ENCODE results near the gene EXT2.

Gene EXT2

GRCh38 chr11:44267006-44267749 is 171.7 kb downstream of the EXT2 start:
- DNase-seq (ENCODE audit: low spot score) = no peak

GRCh38 chr11:44267750-44268613 is 172.5 kb downstream of the EXT2 start:
- no peak for DNase-seq (ENCODE audit: low spot score)

- no peak for DNase-seq (ENCODE audit: low spot score)
Measured at GRCh38 chr11:44268614-44269080, 173.2 kb downstream of the EXT2 start.

GRCh38 chr11:44269369-44270351 is 174.2 kb downstream of the EXT2 start:
- DNase-seq (ENCODE audit: low spot score) = no peak

- DNase-seq (ENCODE audit: low spot score) = no peak
Measured at GRCh38 chr11:44270403-44271273, 175.2 kb downstream of the EXT2 start.

- no peak for DNase-seq (ENCODE audit: low spot score)
Measured at GRCh38 chr11:44271286-44271685, 175.8 kb downstream of the EXT2 start.

GRCh38 chr11:44274404-44274803 is 178.9 kb downstream of the EXT2 start:
- DNase-seq (ENCODE audit: low spot score) = no peak

- DNase-seq (ENCODE audit: low spot score) = no peak
Measured at GRCh38 chr11:44275241-44275640, 179.8 kb downstream of the EXT2 start.

GRCh38 chr11:44275961-44276550 is 180.6 kb downstream of the EXT2 start:
- no peak for DNase-seq (ENCODE audit: low spot score)

GRCh38 chr11:44277196-44278090 is 182.0 kb downstream of the EXT2 start:
- no peak for DNase-seq (ENCODE audit: low spot score)

- no peak for DNase-seq (ENCODE audit: low spot score)
Measured at GRCh38 chr11:44279483-44279882, 184.0 kb downstream of the EXT2 start.

GRCh38 chr11:44280257-44280656 is 184.8 kb downstream of the EXT2 start:
- DNase-seq (ENCODE audit: low spot score) = no peak

- DNase-seq (ENCODE audit: low spot score) = no peak
Measured at GRCh38 chr11:44281151-44281550, 185.7 kb downstream of the EXT2 start.

GRCh38 chr11:44282620-44283019 is 187.1 kb downstream of the EXT2 start:
- no peak for DNase-seq (ENCODE audit: low spot score)

- no peak for DNase-seq (ENCODE audit: low spot score)
Measured at GRCh38 chr11:44285756-44286155, 190.3 kb downstream of the EXT2 start.

- peak; percentile 9 for DNase-seq (ENCODE audit: low spot score)
Measured at GRCh38 chr11:44286268-44286880, 190.9 kb downstream of the EXT2 start.

- no peak for DNase-seq (ENCODE audit: low spot score)
Measured at GRCh38 chr11:44286911-44287310, 191.4 kb downstream of the EXT2 start.

- no peak for DNase-seq (ENCODE audit: low spot score)
Measured at GRCh38 chr11:44288133-44288526, 192.7 kb downstream of the EXT2 start.

GRCh38 chr11:44290208-44290607 is 194.7 kb downstream of the EXT2 start:
- no peak for DNase-seq (ENCODE audit: low spot score)
